ENCODE measurements around the gene ZSCAN20.

The ZSCAN20 gene

GRCh38 chr1:33443080-33443704 lies 29.3 kb upstream of the ZSCAN20 start:
- no peak for DNase-seq (ENCODE audit: low read depth in 4 of 4, low spot score in 1 of 4)

- DNase-seq (ENCODE audit: low read depth in 4 of 4, low spot score in 1 of 4), result no peak
Measured at GRCh38 chr1:33443705-33444180, 28.7 kb upstream of the ZSCAN20 start.

- no peak for DNase-seq (ENCODE audit: low read depth in 4 of 4, low spot score in 1 of 4)
Measured at GRCh38 chr1:33445108-33445507, 27.3 kb upstream of the ZSCAN20 start.

- no peak for DNase-seq (ENCODE audit: low read depth in 4 of 4, low spot score in 1 of 4)
Measured at GRCh38 chr1:33446590-33446989, 25.9 kb upstream of the ZSCAN20 start.

DNA sequence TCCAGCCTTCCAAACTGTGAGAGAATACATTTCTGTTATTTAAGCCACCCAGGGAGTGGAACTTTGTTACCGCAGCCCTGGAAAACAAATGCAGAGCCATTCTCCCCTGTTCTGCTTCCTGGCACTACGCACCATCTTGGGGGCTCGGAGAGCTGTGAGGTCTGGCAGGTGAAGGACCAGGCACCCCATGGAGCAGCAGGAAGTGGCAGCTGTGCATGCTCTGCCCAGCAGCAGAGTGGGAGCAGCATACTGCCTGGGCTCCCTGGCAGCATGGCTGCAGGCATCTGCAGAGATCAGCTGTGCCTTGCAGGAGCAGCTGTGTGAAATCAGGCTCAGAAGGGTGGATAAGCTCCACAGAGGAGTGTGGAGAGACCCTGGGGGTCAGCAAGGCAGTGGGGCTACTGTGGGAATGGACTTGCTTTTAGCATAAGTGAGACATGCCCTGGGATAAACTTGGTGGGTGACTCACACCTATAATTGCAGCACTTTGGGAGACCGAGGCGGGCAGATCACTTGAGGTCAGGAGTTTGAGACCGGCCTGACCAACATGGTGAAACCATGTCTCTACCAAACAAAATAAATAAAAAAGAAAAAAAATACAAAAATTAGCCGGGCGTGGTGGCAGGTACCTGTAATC lies 17.7 kb upstream of the ZSCAN20 start:
- DNase-seq (ENCODE audit: low read depth in 4 of 4, low spot score in 1 of 4), result no peak

- DNase-seq (ENCODE audit: low read depth in 4 of 4, low spot score in 1 of 4), result no peak
Measured at GRCh38 chr1:33455539-33456501, 16.6 kb upstream of the ZSCAN20 start.

DNA sequence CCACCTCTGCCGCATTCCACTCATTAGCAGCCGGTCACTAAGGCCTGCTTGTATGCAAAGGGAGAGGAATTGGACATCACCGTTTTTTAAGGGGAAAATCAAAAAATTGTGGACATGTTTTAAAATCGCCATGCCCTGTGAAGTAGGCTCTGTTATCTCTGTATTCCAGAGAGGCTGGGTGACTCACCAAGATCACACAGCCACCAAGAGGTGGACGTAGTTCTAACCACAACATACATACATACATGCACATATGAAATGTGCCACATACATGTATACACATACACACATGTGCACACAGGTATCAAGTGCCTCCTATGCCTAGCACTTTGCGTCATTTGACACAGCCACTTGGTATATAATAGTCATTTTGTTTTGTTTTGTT lies 16.0 kb upstream of the ZSCAN20 start:
- no peak for DNase-seq (ENCODE audit: low read depth in 4 of 4, low spot score in 1 of 4)

DNA sequence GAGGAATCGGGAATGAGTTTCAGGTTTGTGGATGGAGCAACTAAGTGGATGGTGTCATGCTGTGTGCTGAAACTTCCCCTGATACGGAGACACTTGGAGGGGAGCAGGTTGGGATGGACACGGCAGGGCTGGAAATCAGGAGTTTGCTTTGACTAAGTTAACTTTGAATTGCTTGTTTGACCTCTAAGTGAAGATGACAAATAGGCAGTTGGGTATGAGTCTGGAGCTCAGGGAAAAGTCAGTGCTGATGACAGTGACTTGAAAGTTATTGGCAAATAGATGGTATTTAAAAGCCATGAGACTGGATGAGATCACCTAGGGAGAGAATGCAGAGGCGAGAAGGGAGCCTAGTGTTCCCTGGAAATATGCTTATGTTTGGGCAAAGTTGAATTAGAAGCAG lies 12.8 kb upstream of the ZSCAN20 start:
- DNase-seq (ENCODE audit: low read depth in 4 of 4, low spot score in 1 of 4), result no peak

GRCh38 chr1:33460144-33460543 lies 12.3 kb upstream of the ZSCAN20 start:
- DNase-seq (ENCODE audit: low read depth in 4 of 4, low spot score in 1 of 4), result no peak

- DNase-seq (ENCODE audit: low read depth in 4 of 4, low spot score in 1 of 4), result no peak
Measured at GRCh38 chr1:33460947-33461629, 11.4 kb upstream of the ZSCAN20 start.

- no peak for DNase-seq (ENCODE audit: low read depth in 4 of 4, low spot score in 1 of 4)
Measured at GRCh38 chr1:33462405-33463164, 9.9 kb upstream of the ZSCAN20 start.

- DNase-seq (ENCODE audit: low read depth in 4 of 4, low spot score in 1 of 4), result no peak
Measured at GRCh38 chr1:33464552-33464951, 7.9 kb upstream of the ZSCAN20 start.

GRCh38 chr1:33465316-33465715 lies 7.1 kb upstream of the ZSCAN20 start:
- no peak for DNase-seq (ENCODE audit: low read depth in 4 of 4, low spot score in 1 of 4)

- no peak for DNase-seq (ENCODE audit: low read depth in 4 of 4, low spot score in 1 of 4)
Measured at GRCh38 chr1:33466159-33466558, 6.3 kb upstream of the ZSCAN20 start.

- no peak for DNase-seq (ENCODE audit: low read depth in 4 of 4, low spot score in 1 of 4)
Measured at GRCh38 chr1:33468011-33468410, 4.4 kb upstream of the ZSCAN20 start.

GRCh38 chr1:33468531-33468930 lies 3.9 kb upstream of the ZSCAN20 start:
- no peak for DNase-seq (ENCODE audit: low read depth in 4 of 4, low spot score in 1 of 4)

DNA sequence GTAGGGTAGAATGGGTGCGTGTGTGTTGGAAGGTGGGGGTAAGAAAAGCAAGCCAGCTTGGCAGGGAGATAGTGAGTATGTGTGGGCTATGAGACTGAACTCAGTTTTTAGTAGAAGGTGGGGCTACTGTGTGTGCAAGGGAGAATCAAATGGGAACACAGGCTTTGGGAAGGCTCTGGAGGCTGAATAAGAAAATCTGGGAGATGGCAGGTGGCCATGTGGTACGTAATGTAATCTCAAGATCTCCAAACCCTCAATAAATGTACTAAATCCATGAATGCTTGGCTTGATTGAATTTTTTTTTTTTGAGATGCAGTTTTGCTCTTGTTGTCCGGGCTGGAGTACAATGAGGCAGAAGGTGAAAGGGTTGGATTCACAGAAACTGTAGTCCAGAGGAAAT lies 3.5 kb upstream of the ZSCAN20 start:
- DNase-seq (ENCODE audit: low read depth in 4 of 4, low spot score in 1 of 4), result no peak

GRCh38 chr1:33469691-33470090 lies 2.8 kb upstream of the ZSCAN20 start:
- DNase-seq (ENCODE audit: low read depth in 4 of 4, low spot score in 1 of 4), result no peak

- peak in 3 of 4 experiments; percentile 18 to 33 (median 22) for DNase-seq (ENCODE audit: low read depth in 4 of 4, low spot score in 1 of 4)
Measured at GRCh38 chr1:33470495-33471012, 1.9 kb upstream of the ZSCAN20 start.

GRCh38 chr1:33471416-33471815 lies 1.0 kb upstream of the ZSCAN20 start:
- DNase-seq (ENCODE audit: low read depth in 4 of 4, low spot score in 1 of 4), result no peak

All from stimulated activated CD4-positive, alpha-beta T cell treated with anti-CD3 and anti-CD28 coated beads, Interleukin-1b, Interleukin-23, amount 100 ng/mL, for 24 hours (primary cell).